Measurements from ENCODE around the gene TOM1L2. TPM values are rescaled to one million over a fixed set of nuclear protein-coding genes. Genes with fewer than 3 reads are reported as not detected.

TOM1L2 gene
- total RNA-seq, 1 donor from 2014 or later: 4.3 TPM

GRCh38 chr17:17938388-17939107, 33.7 kb downstream of the TOM1L2 start:
- Mint-ChIP-seq H3K4me1 (peaks cover 77% of the 10 kb centered on the region), H3K27ac (peak overlapping the region; percentile 25), H3K4me3 (peak overlapping the region; percentile 54), H3K27me3 (ENCODE audit: insufficient read depth, low read depth) (peaks cover 7% of the 10 kb centered on the region), H3K36me3 (no peaks in the 10 kb centered on the region), H3K9me3 (no peaks in the 10 kb centered on the region)
- peaks cover 22% of the 10 kb centered on the region for H3K4me1 ChIP-seq
- no peak overlapping the region for H3K4me3 ChIP-seq
- TF ChIP-seq CTCF (IDR thresholded peaks at IDR 0.05) (no peak), EZH2phosphoT487 (IDR thresholded peaks at IDR 0.05) (no peak), EZH2 (IDR thresholded peaks at IDR 0.05) (no peak)
- H3K27ac ChIP-seq: no peak overlapping the region
- H3K27me3 ChIP-seq: no peaks in the 10 kb centered on the region
- H3K4me2 ChIP-seq: no peak overlapping the region
- no peaks in the 10 kb centered on the region for H3K9me3 ChIP-seq (ENCODE audit: low read depth)
- DNase-seq (ENCODE audit: low spot score): no peak
- H4K20me1 ChIP-seq (ENCODE audit: low read depth): no peaks in the 10 kb centered on the region
- H2AFZ ChIP-seq (replicated peaks): no peak overlapping the region
- no peaks in the 10 kb centered on the region for H3F3A ChIP-seq (ENCODE audit: low read depth)
- H3K36me3 ChIP-seq: no peaks in the 10 kb centered on the region
- no peaks in the 10 kb centered on the region for H3K79me2 ChIP-seq (ENCODE audit: low read depth)
- H3K9ac ChIP-seq: no peak overlapping the region

- no peaks in the 10 kb centered on the region for H4K20me1 ChIP-seq (ENCODE audit: low read depth)
- no peaks in the 10 kb centered on the region for H3F3A ChIP-seq (ENCODE audit: low read depth)
- H3K9me3 Mint-ChIP-seq: no peaks in the 10 kb centered on the region
- no peak overlapping the region for H3K4me2 ChIP-seq
- no peaks in the 10 kb centered on the region for H3K36me3 Mint-ChIP-seq
- H3K4me1 Mint-ChIP-seq: peaks cover 72% of the 10 kb centered on the region
- H3K27me3 ChIP-seq: no peaks in the 10 kb centered on the region
- TF ChIP-seq CTCF (IDR thresholded peaks at IDR 0.05) (no peak), EZH2phosphoT487 (IDR thresholded peaks at IDR 0.05) (no peak), EZH2 (IDR thresholded peaks at IDR 0.05) (no peak)
- no peaks in the 10 kb centered on the region for H3K36me3 ChIP-seq
- DNase-seq (ENCODE audit: low spot score): no peak
- H3K27me3 Mint-ChIP-seq (ENCODE audit: insufficient read depth, low read depth): peaks cover 7% of the 10 kb centered on the region
- H3K4me1 ChIP-seq: peaks cover 16% of the 10 kb centered on the region
- no peaks in the 10 kb centered on the region for H3K9me3 ChIP-seq (ENCODE audit: low read depth)
- no peaks in the 10 kb centered on the region for H3K79me2 ChIP-seq (ENCODE audit: low read depth)
- H3K27ac Mint-ChIP-seq: no peak overlapping the region
- peak overlapping the region; percentile 54 for H3K4me3 Mint-ChIP-seq
- H3K4me3 ChIP-seq: no peak overlapping the region
- H2AFZ ChIP-seq (replicated peaks): no peak overlapping the region
- H3K27ac ChIP-seq: no peak overlapping the region
- no peak overlapping the region for H3K9ac ChIP-seq
These were observed 34.2 kb downstream of the TOM1L2 start for GRCh38 chr17:17937958-17938357.

DNA sequence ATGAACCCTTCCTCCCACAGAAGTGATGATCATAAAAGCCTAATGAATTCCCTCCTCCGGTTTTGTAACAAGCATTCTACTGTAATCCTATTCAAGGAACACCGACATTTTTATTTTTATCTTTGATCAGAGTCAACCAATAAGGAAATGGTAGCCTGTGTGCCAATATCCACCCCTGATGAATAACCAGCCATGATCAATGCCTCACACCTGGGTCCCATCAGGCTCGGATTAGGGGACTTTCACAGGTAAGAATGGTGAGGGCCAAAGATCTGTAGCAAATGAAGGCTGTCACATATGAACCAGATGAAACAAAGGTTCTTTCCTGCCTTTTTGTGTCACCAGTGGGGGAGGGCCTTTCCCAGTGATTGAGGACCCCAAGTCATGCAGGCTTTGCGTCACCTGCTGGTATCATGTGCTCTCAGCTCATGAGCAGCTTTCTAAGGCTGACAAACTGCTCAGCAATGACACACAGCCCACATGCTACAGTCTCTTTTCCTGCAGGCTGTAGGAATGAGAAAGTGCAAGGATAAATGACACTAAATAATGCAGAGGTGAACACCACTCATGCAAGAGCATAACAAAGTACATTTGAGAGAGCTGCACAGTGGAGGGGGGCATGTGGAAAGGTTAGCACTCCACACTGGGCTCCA, 34.9 kb downstream of the TOM1L2 start:
- DNase-seq (ENCODE audit: low spot score): no peak
- Mint-ChIP-seq H3K4me3 (peak overlapping the region; percentile 0), H3K27me3 (ENCODE audit: insufficient read depth, low read depth) (peaks cover 7% of the 10 kb centered on the region), H3K27ac (peak overlapping the region; percentile 75), H3K36me3 (no peaks in the 10 kb centered on the region), H3K4me1 (peaks cover 68% of the 10 kb centered on the region), H3K9me3 (no peaks in the 10 kb centered on the region)
- Histone ChIP-seq H3K4me2 (no peak overlapping the region), H3K79me2 (ENCODE audit: low read depth) (no peaks in the 10 kb centered on the region), H3K4me3 (no peak overlapping the region), H2AFZ (replicated peaks) (no peak overlapping the region), H3F3A (ENCODE audit: low read depth) (no peaks in the 10 kb centered on the region), H3K36me3 (no peaks in the 10 kb centered on the region), H3K27ac (no peak overlapping the region), H3K9me3 (ENCODE audit: low read depth) (no peaks in the 10 kb centered on the region), H3K9ac (no peak overlapping the region), H3K27me3 (no peaks in the 10 kb centered on the region), H4K20me1 (ENCODE audit: low read depth) (no peaks in the 10 kb centered on the region), H3K4me1 (peaks cover 10% of the 10 kb centered on the region)
- TF ChIP-seq CTCF (IDR thresholded peaks at IDR 0.05) (no peak), EZH2 (IDR thresholded peaks at IDR 0.05) (no peak), EZH2phosphoT487 (IDR thresholded peaks at IDR 0.05) (no peak)
